GM18507 (cell line): ENCODE results near the gene QRFPR.
A peak's percentile ranks its signal among the peaks of the same experiment; 100 is the strongest.
"Not testable (repeated sequence)": the region's sequence is repeated elsewhere in the genome, so short reads cannot be mapped to it uniquely, and the experiment has no call there.

Source experiments
- DNase-seq: peaks from one replicate; pipeline ENCODE4 v3.0.0; 2011; ENCODE audit warnings: low read depth; ENCODE audit not compliant: insufficient read length; ENCODE audit errors: extremely low spot score
- FAIRE-seq: peaks from 2 replicates; lab custom pipeline; 2011; peaks lifted over from hg19 to GRCh38; lab: Jason Lieb, UNC

QRFPR gene

DNA sequence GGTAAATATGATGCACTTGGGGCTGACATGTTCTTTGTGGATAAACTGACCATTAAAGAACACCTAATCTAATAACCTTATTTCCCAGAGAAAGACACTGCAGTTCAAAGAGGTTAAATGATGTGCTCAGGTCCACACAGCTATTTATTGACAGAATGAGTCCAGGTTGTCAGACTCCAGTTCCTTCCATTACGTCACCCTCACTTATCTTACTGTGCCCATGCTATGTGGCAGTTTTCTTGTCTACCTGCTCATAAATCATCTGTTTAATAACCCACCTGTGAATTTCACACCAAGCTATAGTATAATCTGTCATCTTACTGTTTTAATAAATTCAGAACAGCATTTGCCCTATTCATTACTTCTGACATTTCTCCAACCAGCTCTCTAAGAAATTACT is 36.7 kb downstream of the QRFPR start:
- no peak for FAIRE-seq

GRCh38 chr4:121340247-121340646 is 40.6 kb downstream of the QRFPR start:
- DNase-seq (no peak), FAIRE-seq (no peak)

More for the DNA sequence above, 36.7 kb downstream of the QRFPR start:
- DNase-seq = no peak

GRCh38 chr4:121339824-121340223 is 41.0 kb downstream of the QRFPR start:
- DNase-seq = no peak
- no peak for FAIRE-seq

- FAIRE-seq (no peak), DNase-seq (no peak)
Measured at GRCh38 chr4:121339307-121339706, 41.5 kb downstream of the QRFPR start.

DNA sequence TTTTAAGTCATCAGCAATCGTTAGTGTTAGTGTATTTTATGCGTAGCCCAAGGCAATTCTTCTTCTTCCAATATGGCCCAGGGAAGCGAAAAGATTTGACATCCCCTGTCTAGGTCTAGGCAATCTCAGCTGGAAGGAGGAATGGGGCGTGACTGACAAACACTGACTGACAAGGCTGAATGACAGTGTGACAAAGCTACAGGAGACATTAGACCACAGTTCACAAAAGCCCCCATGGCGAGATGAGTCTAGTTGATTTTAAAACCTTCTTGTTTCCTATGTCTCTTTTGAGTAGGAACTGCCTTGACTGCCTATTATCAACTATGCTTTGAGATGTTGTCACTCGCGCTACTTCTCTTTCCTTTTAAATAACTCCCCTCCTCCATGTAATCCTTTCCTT is 42.3 kb downstream of the QRFPR start:
- FAIRE-seq = no peak

DNA sequence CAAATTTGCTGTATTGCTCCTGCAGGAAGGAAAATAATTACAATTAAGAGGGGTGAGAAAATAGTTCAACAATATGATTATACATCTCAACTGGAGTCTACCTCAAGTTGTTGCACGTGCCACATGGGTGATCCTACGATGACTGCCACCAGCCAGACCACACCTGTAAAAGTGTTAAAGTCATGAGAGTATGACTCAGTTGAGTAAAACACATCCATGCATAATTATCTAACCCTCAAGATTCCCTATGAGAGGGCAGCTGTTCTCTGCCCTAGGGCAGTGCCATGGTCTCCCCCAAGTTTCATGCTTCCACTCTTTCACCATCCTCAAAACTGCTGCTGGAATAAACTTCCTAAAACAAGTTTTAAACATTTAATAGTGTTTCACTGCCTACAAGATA is 44.1 kb downstream of the QRFPR start:
- DNase-seq (no peak), FAIRE-seq (no peak)

More for the DNA sequence above, 42.3 kb downstream of the QRFPR start:
- no peak for DNase-seq

DNA sequence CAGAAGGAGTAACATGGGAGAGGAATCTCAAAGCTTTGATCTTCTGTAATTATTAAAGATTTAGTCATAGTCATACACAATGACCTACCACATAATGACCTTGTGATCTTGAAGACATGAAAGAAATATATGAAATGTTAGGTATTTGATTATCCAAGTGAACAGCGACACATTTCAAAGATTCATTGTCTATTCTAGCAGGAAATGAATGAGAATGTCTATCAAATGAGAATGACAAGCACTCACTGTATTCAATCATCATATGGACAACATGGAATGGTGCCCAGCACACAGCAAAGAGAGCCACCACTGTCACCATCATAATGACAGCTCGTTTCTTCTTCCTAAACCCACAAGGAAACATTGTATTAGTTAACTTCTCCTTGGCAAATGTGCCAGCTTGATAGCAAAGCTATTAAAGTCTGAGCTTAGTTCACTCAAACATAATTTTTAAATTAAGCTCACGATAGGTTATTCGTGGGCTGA is 50.6 kb downstream of the QRFPR start:
- no peak for FAIRE-seq
- no peak for DNase-seq

- DNase-seq = no peak
- FAIRE-seq = no peak
Measured at GRCh38 chr4:121326597-121326996, 54.2 kb downstream of the QRFPR start.

DNA sequence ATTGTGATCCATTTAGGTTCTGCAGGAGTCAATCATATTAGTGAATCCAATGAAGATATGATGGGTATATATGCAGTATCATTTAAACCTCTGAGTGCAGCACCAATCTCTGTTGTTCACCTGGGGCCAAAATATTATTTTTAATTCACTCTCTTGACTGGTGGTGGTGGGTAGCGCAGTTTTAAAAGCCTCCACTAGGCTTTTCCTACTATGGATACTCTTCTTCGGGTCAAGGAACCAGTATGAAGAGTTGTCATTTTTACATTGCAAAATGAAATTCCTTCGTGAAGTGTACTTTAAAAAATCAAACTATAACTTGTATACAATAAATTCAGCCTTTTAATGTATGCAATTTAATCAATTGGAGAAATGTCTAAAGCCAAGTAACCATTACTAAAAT is 56.5 kb downstream of the QRFPR start:
- DNase-seq = no peak
- no peak for FAIRE-seq

DNA sequence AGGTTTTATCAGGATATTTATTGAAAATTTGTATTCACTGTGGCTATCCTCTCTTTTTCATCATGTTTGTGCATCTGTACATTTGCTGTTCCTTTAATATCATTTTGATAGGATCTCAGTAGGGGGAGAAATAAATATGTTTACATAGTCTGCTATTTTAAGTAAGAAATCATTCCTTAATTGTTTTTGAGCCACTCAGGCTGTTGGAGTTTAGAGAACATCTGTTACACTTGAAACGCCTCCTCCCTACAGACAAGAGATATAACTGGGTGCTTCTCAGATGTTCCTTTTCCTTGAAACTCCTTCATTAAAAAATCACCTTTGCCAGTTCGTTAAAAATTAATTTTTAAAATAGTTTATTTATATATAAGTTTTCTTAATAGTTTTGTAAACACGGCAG is 59.4 kb downstream of the QRFPR start:
- no peak for DNase-seq
- FAIRE-seq = no peak

GRCh38 chr4:121316091-121316490 is 64.7 kb downstream of the QRFPR start:
- no peak for FAIRE-seq
- no peak for DNase-seq

GRCh38 chr4:121313430-121313829 is 67.4 kb downstream of the QRFPR start:
- FAIRE-seq, DNase-seq: not testable (repeated sequence)

- FAIRE-seq = no peak
Measured at GRCh38 chr4:121308828-121309227, 72.0 kb downstream of the QRFPR start.

GRCh38 chr4:121308328-121308663 is 72.5 kb downstream of the QRFPR start:
- DNase-seq (no peak), FAIRE-seq (no peak)

More at GRCh38 chr4:121308828-121309227, 72.0 kb downstream of the QRFPR start:
- no peak for DNase-seq

DNA sequence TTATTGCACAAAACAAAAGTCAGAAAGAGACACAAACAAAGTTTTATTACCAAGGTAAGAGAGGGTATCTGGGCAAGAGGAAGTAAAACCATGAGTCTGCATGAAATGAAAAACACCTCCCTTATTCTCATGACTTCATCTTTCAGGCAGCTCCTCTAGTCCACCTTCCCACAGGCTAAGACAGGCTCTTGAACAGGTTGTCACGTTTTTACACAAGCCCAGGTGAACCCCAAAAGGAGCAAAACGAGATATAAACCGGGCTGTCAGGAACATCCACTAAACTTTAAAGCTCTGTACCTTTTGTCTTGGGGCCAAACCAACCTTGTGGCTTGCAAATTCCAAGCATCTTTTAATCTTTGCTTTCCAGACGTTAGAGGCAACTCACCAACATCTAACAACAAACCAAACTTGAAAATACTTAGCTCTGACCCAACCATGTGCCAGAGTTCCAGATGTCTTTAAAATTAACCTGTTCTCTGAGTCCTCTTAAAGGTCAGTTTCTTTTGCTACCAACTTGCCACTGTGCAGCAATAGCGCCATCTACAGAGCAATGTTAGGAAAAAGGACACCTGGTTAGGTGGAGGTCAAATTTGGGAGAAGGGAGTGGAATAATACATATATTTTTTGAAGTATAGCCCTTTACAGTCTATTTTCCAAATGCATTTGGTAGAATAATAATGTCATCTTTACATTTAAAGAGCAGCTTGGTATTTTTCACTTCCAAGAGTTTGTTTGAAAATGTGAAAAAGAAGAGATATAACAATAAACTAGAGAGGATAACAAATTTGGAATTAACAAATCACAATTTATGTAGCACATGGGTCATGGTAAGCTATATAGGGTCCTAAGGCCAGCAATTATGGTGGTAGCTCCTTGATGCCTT is 73.1 kb downstream of the QRFPR start:
- FAIRE-seq (peak; percentile 91), DNase-seq (no peak)

DNA sequence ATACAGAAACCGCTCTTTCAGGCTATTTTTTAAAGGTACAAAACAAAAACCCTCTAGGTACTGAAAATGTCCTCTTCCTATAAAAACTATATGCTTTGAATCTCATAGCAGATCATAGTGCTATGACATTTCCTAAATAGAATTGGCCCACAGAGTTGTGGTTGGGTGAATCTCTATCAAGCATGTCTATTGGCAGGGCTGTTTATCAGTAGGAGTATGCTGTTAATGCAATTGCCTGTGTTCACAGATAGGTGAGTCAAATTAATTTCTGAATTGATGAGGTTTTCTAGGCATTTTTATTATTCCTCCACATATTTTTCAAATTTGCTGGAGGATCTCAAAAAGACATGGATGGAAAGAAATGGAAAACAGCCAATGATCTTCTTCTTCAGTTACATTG is 73.9 kb downstream of the QRFPR start:
- no peak for DNase-seq
- peak; percentile 50 for FAIRE-seq

DNA sequence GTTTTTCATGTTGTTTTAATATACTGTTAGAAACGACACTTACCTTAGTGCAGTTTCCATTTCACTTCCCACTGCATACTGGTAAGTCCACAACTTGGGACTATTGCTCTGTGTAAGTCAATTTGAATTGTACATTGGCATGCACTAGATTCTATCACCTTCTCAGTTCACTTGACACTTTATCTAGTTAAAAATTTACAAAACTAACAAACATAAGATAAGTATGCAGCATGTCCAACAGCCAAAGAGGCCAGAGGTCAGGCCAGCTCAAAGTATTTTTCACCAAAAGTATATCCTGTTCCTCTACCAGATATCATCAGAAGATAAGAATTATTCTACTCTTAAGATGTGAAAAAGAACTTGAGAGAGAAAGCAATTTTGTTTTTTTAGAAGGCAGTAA is 75.9 kb downstream of the QRFPR start:
- FAIRE-seq (peak; percentile 44), DNase-seq (no peak)

- FAIRE-seq (no peak), DNase-seq (no peak)
Measured at GRCh38 chr4:121299367-121299766, 81.5 kb downstream of the QRFPR start.

DNA sequence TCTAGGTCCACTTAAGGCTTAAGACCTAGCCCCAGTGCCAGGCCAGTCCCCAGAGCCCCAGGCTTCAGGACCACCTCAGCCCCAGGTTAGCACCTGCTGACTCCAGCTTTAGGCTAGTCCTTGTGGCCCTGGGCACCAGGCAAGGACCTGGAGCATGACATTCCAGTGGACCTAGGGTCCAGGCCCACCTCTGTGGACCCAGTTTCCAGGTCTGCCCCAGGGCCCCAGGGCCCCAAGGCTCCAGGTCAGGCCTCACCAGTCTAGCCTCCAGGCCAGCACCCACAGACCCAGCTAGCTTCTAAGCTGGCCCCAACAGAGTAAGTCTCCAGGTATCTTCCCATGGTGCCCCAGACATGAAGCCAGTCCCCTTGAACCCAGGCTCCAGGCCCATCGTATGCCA is 97.5 kb downstream of the QRFPR start:
- FAIRE-seq (no peak), DNase-seq (no peak)

- FAIRE-seq (no peak), DNase-seq (no peak)
Measured at GRCh38 chr4:121280425-121280824, 100.4 kb downstream of the QRFPR start.

- FAIRE-seq = peak; percentile 77
- no peak for DNase-seq
Measured at GRCh38 chr4:121278811-121279368, 101.9 kb downstream of the QRFPR start.
